Naive thymus-derived CD8-positive, alpha-beta T cell (primary cell): Measurements from ENCODE around the gene ASAP2. TPM values are rescaled to one million over a fixed set of nuclear protein-coding genes. Genes with fewer than 3 reads are reported as not detected.

Experiments used
- ATAC-seq, 2 donors: fragments of 150-1000 bp; cut with Tn5 transposase in 1 of 2; sonication (Bioruptor Pico), chemical (Tn5 transposase) in 1 of 2; 1 replicate in 1 of 2; 2 replicates in 1 of 2; pipeline ENCODE4 v1.10.0; 2021; ENCODE audit warnings: mild to moderate bottlenecking in 2 of 2, moderate library complexity in 2 of 2
- POLR2A ChIA-PET: fragments of 350-600 bp; sonication (Branson Sonifier 250); formaldehyde crosslinking; loops from one replicate; lab custom pipeline; 2021; ENCODE audit warnings: antibody characterized with exemption; lab: Charles Lee
- DNase-seq, 10 donors: peaks; one replicate each; pipeline versions ENCODE4 v3.0.0 to v3.0.0-alpha.2; 2020 to 2022
- H3K27ac Mint-ChIP-seq, 10 donors: one replicate each; pipeline ENCODE4 v1.8.0; 2020 to 2022; ENCODE audit warnings: mild to moderate bottlenecking in 10 of 10, mixed read lengths in 10 of 10, moderate library complexity in 4 of 10, inconsistent platforms in 1 of 10
- H3K27me3 Mint-ChIP-seq, 5 donors: one replicate each; pipeline ENCODE4 v1.8.0; 2021 to 2022; ENCODE audit warnings: mixed read lengths in 5 of 5
- H3K36me3 Mint-ChIP-seq, 3 donors: one replicate each; pipeline ENCODE4 v1.8.0; 2020 to 2022; ENCODE audit warnings: mixed read lengths in 3 of 3, mild to moderate bottlenecking in 2 of 3, inconsistent platforms in 1 of 3
- H3K4me1 Mint-ChIP-seq, 4 donors: one replicate each; pipeline ENCODE4 v1.8.0; 2021 to 2022; ENCODE audit warnings: mixed read lengths in 4 of 4
- H3K4me3 Mint-ChIP-seq, 10 donors: one replicate each; pipeline ENCODE4 v1.8.0; 2020 to 2022; ENCODE audit warnings: mild to moderate bottlenecking in 10 of 10, mixed read lengths in 10 of 10, moderate library complexity in 6 of 10, inconsistent platforms in 1 of 10
- H3K9me3 Mint-ChIP-seq, 9 donors: one replicate each; pipeline ENCODE4 v1.8.0; 2020 to 2022; ENCODE audit warnings: mixed read lengths in 9 of 9, mild to moderate bottlenecking in 3 of 9, inconsistent platforms in 1 of 9, moderate library complexity in 1 of 9
- polyA plus RNA-seq, 3 donors: library from polyadenylated mRNA; unstranded; fragments of 300-500 nt; fragmentation: Illumina TruSeq; gene quantifications; one replicate each; pipeline ENCODE4 v1.2.3, GENCODE V29; 2021
- total RNA-seq, 8 experiments: library from RNA in 2 of 8; stranded (reverse) in 2 of 8; gene quantifications; one replicate each; pipeline ENCODE4 v1.2.3 and lab custom pipeline; 2021 to 2026

The ASAP2 gene
- total RNA-seq (not detected), polyA plus RNA-seq (not detected), total RNA-seq (lab: John Stamatoyannopoulos, UW) (0 to 0.34 (median 0.07) reads per million in 6 experiments)

DNA sequence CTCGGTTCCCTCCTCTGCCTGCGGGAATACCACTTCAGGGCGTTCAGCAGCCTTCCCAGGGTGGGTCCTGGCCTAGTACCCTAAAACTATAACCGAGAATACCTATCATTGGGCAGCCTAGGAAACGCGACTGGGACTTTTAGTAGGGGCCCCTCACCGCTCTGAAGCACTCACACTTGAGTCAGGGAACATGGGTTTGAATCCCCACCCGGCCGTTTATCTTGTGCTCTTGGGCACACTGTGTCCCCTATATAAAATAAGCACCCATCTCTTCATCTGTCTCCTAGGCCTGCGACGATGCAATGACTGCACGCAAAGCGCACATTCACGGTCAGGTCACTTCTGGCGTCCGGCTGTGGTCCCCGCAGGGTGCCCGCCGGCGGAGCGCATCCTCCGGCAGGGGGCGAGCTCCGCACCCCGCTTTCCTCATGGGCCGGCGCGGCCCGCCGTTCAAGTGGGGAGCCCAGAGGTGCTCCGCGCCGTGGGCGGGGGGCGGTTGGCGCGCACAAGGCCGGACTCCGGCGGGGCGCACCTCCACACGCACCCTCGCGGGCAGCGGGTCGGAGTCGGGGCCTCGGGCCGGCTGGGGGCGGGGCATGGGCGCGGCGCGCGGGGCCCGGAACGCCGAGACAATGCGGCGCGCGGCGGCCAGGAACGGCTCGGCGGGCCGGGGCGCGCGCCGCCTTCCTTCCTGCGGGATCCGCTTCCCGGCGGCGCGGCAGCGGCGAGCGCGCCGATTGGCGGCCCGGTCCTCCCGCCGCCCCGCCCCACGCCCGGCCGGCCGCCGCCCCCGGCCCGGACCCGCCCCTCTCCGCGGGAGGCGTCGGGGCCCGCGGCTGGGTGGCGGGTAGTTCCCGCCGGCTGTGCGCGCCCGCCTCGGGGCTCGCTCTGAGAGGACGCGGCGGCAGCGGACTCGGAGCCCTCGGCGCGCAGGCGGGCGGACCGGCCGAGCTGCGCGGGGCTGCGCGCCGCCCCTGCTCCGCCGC, at the start of gene ASAP2:
Gene ASAP2 (plus strand): TSS at position 850 of the 986 bp plus-strand sequence. CDS start 293 bp downstream, outside the sequence.
- POLR2A ChIA-PET: no interaction called here
- H3K36me3 Mint-ChIP-seq: no peaks in the 10 kb centered on the region
- peak within 1 kb of the TSS; percentile 41 to 76 (median 52) for H3K4me3 Mint-ChIP-seq
- H3K4me1 Mint-ChIP-seq: peaks cover 4 to 15% (median 6%) of the 10 kb centered on the region in 4 donors
- H3K27me3 Mint-ChIP-seq: peaks cover 20 to 51% (median 48%) of the 10 kb centered on the region in 5 donors
- H3K27ac Mint-ChIP-seq: peak within 1 kb of the TSS in 1 of 10 donors; percentile 81
- H3K9me3 Mint-ChIP-seq: no peaks in the 10 kb centered on the region
- peak; percentile 62 to 70 for ATAC-seq
- peak in 5 of 10 donors; percentile 7 to 31 (median 15) for DNase-seq

GRCh38 chr2:9158786-9159779, 47.5 kb upstream of the ASAP2 start:
- ATAC-seq: no peak
- H3K36me3 Mint-ChIP-seq: no peaks in the 10 kb centered on the region
- POLR2A ChIA-PET: interaction anchor here (0.7 kb wide), 1 partner anchor 48 kb away, joined by 4 read pairs; no protein-coding TSS in a partner anchor
- H3K27ac Mint-ChIP-seq: no peak overlapping the region
- DNase-seq: no peak
- H3K27me3 Mint-ChIP-seq: peaks cover 3 to 14% (median 8%) of the 10 kb centered on the region in 5 donors
- H3K4me1 Mint-ChIP-seq: no peaks in the 10 kb centered on the region
- no peak overlapping the region for H3K4me3 Mint-ChIP-seq
- H3K9me3 Mint-ChIP-seq: no peaks in the 10 kb centered on the region

DNA sequence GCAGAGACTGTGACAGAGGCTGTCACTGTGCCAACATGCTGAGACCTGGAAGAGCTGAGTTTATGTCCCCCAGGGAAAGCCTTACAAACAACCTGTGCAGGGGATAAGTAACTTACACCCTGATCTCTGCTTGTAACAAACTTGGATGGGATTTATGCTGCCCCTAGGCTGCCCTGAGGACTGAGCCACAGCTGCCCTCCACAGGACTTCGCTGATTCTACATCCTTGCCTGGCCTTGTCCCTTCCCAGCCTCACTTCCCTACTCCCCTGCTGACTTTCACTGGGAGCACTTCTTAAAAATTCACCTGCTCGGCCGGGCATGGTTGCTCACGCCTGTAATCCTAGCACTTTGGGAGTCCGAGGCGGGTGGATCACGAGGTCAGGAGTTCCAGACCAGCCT, 45.9 kb upstream of the ASAP2 start:
- DNase-seq (no peak), ATAC-seq (no peak)
- POLR2A ChIA-PET: no interaction called here
- Mint-ChIP-seq H3K4me1 (no peaks in the 10 kb centered on the region), H3K4me3 (no peak overlapping the region), H3K36me3 (no peaks in the 10 kb centered on the region), H3K27me3 (peaks cover 0 to 10% (median 3%) of the 10 kb centered on the region in 5 donors), H3K9me3 (no peaks in the 10 kb centered on the region), H3K27ac (no peak overlapping the region)

- Mint-ChIP-seq H3K27me3 (peaks cover 0 to 7% (median 0%) of the 10 kb centered on the region in 5 donors), H3K4me1 (no peaks in the 10 kb centered on the region), H3K27ac (no peak overlapping the region), H3K9me3 (no peaks in the 10 kb centered on the region), H3K36me3 (no peaks in the 10 kb centered on the region), H3K4me3 (no peak overlapping the region)
- ATAC-seq (no peak), DNase-seq (no peak)
- POLR2A ChIA-PET: no interaction called here
Measured at GRCh38 chr2:9162841-9163240, 43.8 kb upstream of the ASAP2 start.

DNA sequence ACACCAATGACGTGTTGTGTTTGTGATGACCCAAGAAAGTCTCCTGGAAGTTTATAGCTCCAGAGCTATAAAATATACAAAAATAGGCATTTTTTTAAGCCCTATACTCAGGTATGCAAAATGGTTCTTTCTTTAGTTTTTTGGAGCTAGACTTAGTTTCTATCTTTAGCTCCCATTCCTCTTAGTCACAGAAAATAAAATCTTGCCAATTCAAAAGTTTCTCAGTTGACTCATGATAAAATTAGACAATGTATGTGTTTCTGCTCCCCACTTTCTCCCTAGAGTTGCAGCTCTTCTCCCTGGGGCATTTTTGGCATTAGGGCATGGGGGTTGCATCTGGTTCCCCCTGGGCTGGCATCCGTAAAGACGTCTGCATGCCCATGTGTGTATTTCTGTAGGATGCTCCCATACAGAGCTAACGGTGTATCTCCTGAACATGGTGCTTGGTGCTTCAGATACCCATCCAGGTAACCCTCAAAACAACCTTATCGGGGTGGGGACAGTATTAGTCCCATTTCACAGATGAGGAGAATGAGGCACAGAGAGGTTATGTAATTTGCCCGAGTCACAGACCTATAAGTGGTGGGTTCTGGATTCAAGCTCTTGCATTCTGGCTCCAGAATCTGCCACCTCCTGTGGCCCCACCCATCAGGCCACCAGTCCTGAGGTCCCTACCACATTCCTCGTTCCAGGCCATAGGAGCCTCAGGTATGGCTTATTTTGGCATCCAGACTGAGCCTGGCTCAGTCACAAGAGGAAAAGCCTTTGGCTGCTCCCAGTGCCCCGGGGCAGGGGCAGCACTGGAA, 43.1 kb upstream of the ASAP2 start:
- Mint-ChIP-seq H3K4me1 (no peaks in the 10 kb centered on the region), H3K27ac (no peak overlapping the region), H3K9me3 (no peaks in the 10 kb centered on the region), H3K27me3 (peaks cover 0 to 7% (median under 1%) of the 10 kb centered on the region in 5 donors), H3K4me3 (no peak overlapping the region), H3K36me3 (no peaks in the 10 kb centered on the region)
- no peak for ATAC-seq
- no peak for DNase-seq
- POLR2A ChIA-PET: no interaction called here

- H3K4me3 Mint-ChIP-seq: no peak overlapping the region
- DNase-seq (no peak), ATAC-seq (no peak)
- peaks cover 5 to 7% (median 6%) of the 10 kb centered on the region in 5 donors for H3K27me3 Mint-ChIP-seq
- H3K9me3 Mint-ChIP-seq: no peaks in the 10 kb centered on the region
- POLR2A ChIA-PET: no interaction called here
- H3K4me1 Mint-ChIP-seq: peaks cover 0 to 5% (median 0%) of the 10 kb centered on the region in 4 donors
- H3K27ac Mint-ChIP-seq: no peak overlapping the region
- no peaks in the 10 kb centered on the region for H3K36me3 Mint-ChIP-seq
Measured at GRCh38 chr2:9164112-9164608, 42.5 kb upstream of the ASAP2 start.

DNA sequence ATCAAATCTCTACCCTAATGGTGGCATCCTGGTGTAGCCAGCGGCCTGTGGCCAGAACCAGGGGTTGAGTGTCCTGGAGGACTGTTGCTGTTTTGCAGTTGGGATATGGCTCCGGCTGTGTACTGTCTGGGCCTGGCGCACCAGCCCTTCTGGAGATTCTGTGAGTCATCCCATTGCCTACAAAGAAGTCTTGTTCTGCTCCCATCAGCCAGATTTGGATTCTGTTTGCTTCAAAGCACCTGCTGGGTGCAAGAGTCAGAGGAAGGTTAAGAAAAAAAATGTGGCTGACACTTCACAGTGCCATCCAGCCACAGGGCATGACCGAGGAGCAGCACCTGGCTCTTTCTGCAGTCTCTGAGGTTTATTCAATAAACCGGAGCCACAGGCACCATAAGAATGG, 41.0 kb upstream of the ASAP2 start:
- H3K27ac Mint-ChIP-seq: no peak overlapping the region
- no peaks in the 10 kb centered on the region for H3K9me3 Mint-ChIP-seq
- DNase-seq (no peak), ATAC-seq (no peak)
- peaks cover 5 to 21% (median 7%) of the 10 kb centered on the region in 5 donors for H3K27me3 Mint-ChIP-seq
- no peaks in the 10 kb centered on the region for H3K36me3 Mint-ChIP-seq
- H3K4me1 Mint-ChIP-seq: peaks cover 0 to 5% (median 0%) of the 10 kb centered on the region in 4 donors
- H3K4me3 Mint-ChIP-seq: no peak overlapping the region
- POLR2A ChIA-PET: no interaction called here

DNA sequence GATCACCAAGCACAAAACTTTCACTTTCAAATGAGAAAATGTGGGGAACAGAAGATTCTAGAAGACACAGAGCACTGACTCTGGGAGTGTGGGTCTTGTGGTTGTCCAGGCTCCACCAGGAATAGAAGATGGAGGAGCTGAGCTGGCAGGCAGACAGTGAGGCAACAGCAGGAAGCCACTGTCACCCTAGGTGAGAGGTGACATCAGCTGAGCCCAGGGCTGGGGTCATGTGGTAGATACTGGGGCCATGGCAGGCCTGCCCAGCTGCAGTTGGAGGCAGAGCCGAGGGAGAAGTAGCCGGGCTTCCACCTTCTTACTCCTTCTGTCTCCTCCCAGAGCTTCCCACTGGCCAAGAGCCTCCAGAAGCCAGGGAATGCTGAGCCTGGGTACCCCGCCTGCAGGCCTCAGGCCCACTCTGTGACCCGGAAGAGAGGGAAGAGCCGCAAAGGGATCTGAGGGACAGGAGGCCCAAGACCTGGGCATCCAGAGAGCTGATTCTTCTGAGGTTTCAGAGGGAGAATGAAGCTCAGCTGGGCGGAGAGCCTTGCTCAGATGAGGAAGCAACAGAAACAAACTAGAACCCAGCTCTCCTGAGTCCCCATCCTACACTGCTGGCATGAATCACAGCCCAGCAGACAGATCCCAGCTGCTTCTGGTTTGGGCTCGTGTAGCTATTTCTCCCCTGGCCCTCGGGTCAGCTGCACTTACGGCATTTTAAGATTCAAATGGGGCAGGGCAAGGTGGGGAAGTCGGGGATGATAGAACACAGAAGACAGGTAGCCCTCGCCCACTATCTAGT, 39.8 kb upstream of the ASAP2 start:
- no peaks in the 10 kb centered on the region for H3K36me3 Mint-ChIP-seq
- no peak for ATAC-seq
- H3K9me3 Mint-ChIP-seq: no peaks in the 10 kb centered on the region
- DNase-seq: no peak
- peaks cover 0 to 5% (median 0%) of the 10 kb centered on the region in 4 donors for H3K4me1 Mint-ChIP-seq
- no peak overlapping the region for H3K27ac Mint-ChIP-seq
- H3K4me3 Mint-ChIP-seq: no peak overlapping the region
- POLR2A ChIA-PET: no interaction called here
- H3K27me3 Mint-ChIP-seq: peaks cover 7 to 32% (median 10%) of the 10 kb centered on the region in 5 donors

- POLR2A ChIA-PET: no interaction called here
- Mint-ChIP-seq H3K9me3 (no peaks in the 10 kb centered on the region), H3K36me3 (no peaks in the 10 kb centered on the region), H3K27ac (no peak overlapping the region), H3K4me1 (peaks cover 0 to 5% (median 0%) of the 10 kb centered on the region in 4 donors), H3K27me3 (peaks cover 7 to 42% (median 10%) of the 10 kb centered on the region in 5 donors), H3K4me3 (no peak overlapping the region)
- no peak for ATAC-seq
- no peak for DNase-seq
Measured at GRCh38 chr2:9167718-9168657, 38.6 kb upstream of the ASAP2 start.

DNA sequence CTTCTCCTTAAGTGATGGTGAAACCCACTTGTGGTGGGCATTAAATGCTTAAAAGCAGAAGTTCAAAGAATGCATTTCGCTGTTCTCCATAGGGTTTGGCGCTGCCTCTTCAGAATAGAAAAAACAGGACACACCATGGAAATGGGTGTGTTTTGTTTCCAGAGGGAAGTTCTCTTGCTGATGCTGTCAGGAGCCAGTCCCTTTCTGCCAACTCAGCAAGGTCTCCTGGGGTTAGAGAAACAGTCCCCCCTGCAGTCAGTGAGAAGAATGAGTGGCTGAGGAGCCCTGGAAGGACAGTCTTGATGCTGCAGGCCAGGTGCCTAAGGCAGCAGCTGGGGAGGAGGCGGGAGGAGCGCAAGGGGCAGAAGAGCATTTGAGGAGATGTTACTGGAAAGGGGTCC, 37.8 kb upstream of the ASAP2 start:
- DNase-seq (no peak), ATAC-seq (no peak)
- no peak overlapping the region for H3K27ac Mint-ChIP-seq
- H3K36me3 Mint-ChIP-seq: no peaks in the 10 kb centered on the region
- H3K9me3 Mint-ChIP-seq: no peaks in the 10 kb centered on the region
- H3K4me1 Mint-ChIP-seq: peaks cover 0 to 5% (median 0%) of the 10 kb centered on the region in 4 donors
- H3K4me3 Mint-ChIP-seq: no peak overlapping the region
- peaks cover 7 to 43% (median 10%) of the 10 kb centered on the region in 5 donors for H3K27me3 Mint-ChIP-seq
- POLR2A ChIA-PET: no interaction called here
